Loucy (cell line): ENCODE measurements around the gene GGT5.

ENCODE experiments used
- H2AFZ ChIP-seq: fragments of 200-600 bp; sonication (generic); 2 replicates; pipeline ENCODE4 v1.6.0; 2016; ENCODE audit warnings: antibody characterized with exemption, mild to moderate bottlenecking, low read length, moderate library complexity
- H3F3A ChIP-seq: fragments of 200-600 bp; 2 replicates; pipeline ENCODE4 v1.6.0; 2016; ENCODE audit warnings: antibody characterized with exemption, low read depth, mild to moderate bottlenecking
- H3K27me3 ChIP-seq: fragments of 200-600 bp; sonication (generic); 2 replicates; pipeline ENCODE4 v1.6.1; 2014; ENCODE audit warnings: low read length, mild to moderate bottlenecking; ENCODE audit not compliant: insufficient read depth, poor library complexity, severe bottlenecking
- H3K36me3 ChIP-seq: fragments of 200-600 bp; sonication (generic); 2 replicates; pipeline ENCODE4 v1.6.1; 2016; ENCODE audit warnings: low read length; ENCODE audit not compliant: insufficient read depth
- H3K4me1 ChIP-seq: fragments of 200-600 bp; sonication (generic); 2 replicates; pipeline ENCODE4 v1.5.1; 2014; ENCODE audit warnings: low read length, mild to moderate bottlenecking; ENCODE audit not compliant: insufficient read depth, poor library complexity, severe bottlenecking
- H3K4me2 ChIP-seq: fragments of 200-600 bp; sonication (generic); 2 replicates; pipeline ENCODE4 v1.6.0; 2014; ENCODE audit warnings: antibody characterized with exemption, low read length, low read depth, mild to moderate bottlenecking; ENCODE audit not compliant: poor library complexity, severe bottlenecking
- H3K4me3 ChIP-seq: fragments of 200-600 bp; sonication (generic); 2 replicates; pipeline ENCODE4 v1.5.1; 2014; ENCODE audit warnings: low read length, mild to moderate bottlenecking, mixed read lengths; ENCODE audit not compliant: poor library complexity, severe bottlenecking
- H3K79me2 ChIP-seq: fragments of 200-600 bp; sonication (generic); 2 replicates; pipeline ENCODE4 v1.6.1; 2014; ENCODE audit warnings: low read length; ENCODE audit not compliant: insufficient read depth
- H3K9ac ChIP-seq: fragments of 200-600 bp; sonication (generic); 2 replicates; pipeline ENCODE4 v1.6.0; 2014; ENCODE audit warnings: mild to moderate bottlenecking, low read depth, low read length, moderate library complexity; ENCODE audit not compliant: poor library complexity, severe bottlenecking
- H3K9me2 ChIP-seq: fragments of 200-600 bp; sonication (generic); replicated peaks from 2 replicates; pipeline ENCODE4 v1.6.1; 2016; ENCODE audit warnings: low read depth, low read length, mixed read lengths
- H3K9me3 ChIP-seq: fragments of 200-600 bp; sonication (generic); 2 replicates; pipeline ENCODE4 v1.6.1; 2014; ENCODE audit warnings: mild to moderate bottlenecking, antibody characterized with exemption, low read length, low read depth; ENCODE audit not compliant: insufficient read depth
- H4K20me1 ChIP-seq: fragments of 200-600 bp; sonication (generic); 2 replicates; pipeline ENCODE4 v1.6.0; 2014; ENCODE audit warnings: antibody characterized with exemption, low read length, mild to moderate bottlenecking; ENCODE audit not compliant: insufficient read depth, poor library complexity, severe bottlenecking
- EZH2phosphoT487 ChIP-seq: fragments of 200-600 bp; IDR thresholded peaks from 2 replicates; pipeline ENCODE4 v1.6.1; 2018; ENCODE audit warnings: antibody characterized with exemption, mild to moderate bottlenecking, moderate library complexity, borderline replicate concordance
- TF ChIP-seq, protein P1 (sequence below): fragments of 200-600 bp; sonication (generic); conservative IDR thresholded peaks from 2 replicates; pipeline ENCODE4 v1.5.1; 2014; ENCODE audit warnings: mild to moderate bottlenecking, antibody characterized with exemption, low read length

The GGT5 gene

DNA sequence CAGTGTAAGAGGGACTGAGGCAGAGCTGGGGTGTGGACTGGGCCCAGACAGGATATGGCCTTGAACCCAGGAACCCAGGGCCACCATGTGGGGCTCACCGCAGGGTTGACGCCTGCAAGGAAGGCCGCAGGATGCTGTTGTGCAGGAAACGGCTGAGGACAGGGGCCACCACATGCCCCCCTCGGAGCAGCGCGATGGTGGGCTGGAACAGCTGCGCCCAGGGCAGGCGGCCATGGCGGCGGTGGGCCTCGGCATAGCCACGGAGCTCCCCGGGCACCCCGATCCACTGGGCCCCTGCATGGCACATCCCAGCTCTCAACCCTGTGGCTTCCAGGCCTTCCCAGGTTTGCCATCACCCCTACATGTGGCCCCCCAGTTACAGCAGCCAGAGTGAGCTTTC is 12.2 kb downstream of the GGT5 start:
- TF ChIP-seq EZH2phosphoT487: no peak
- TF ChIP-seq, protein P1, sequence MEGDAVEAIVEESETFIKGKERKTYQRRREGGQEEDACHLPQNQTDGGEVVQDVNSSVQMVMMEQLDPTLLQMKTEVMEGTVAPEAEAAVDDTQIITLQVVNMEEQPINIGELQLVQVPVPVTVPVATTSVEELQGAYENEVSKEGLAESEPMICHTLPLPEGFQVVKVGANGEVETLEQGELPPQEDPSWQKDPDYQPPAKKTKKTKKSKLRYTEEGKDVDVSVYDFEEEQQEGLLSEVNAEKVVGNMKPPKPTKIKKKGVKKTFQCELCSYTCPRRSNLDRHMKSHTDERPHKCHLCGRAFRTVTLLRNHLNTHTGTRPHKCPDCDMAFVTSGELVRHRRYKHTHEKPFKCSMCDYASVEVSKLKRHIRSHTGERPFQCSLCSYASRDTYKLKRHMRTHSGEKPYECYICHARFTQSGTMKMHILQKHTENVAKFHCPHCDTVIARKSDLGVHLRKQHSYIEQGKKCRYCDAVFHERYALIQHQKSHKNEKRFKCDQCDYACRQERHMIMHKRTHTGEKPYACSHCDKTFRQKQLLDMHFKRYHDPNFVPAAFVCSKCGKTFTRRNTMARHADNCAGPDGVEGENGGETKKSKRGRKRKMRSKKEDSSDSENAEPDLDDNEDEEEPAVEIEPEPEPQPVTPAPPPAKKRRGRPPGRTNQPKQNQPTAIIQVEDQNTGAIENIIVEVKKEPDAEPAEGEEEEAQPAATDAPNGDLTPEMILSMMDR: no peak
- no peak overlapping the region for H3K9ac ChIP-seq
- no peaks in the 10 kb centered on the region for H3K9me3 ChIP-seq
- no peaks in the 10 kb centered on the region for H3K9me2 ChIP-seq
- no peaks in the 10 kb centered on the region for H3K79me2 ChIP-seq
- H3K4me3 ChIP-seq: no peak overlapping the region
- H3K4me1 ChIP-seq: no peaks in the 10 kb centered on the region
- H3K36me3 ChIP-seq: no peaks in the 10 kb centered on the region
- H2AFZ ChIP-seq: no peak overlapping the region
- H3K4me2 ChIP-seq: no peak overlapping the region
- no peaks in the 10 kb centered on the region for H3K27me3 ChIP-seq
- H4K20me1 ChIP-seq: no peaks in the 10 kb centered on the region
- no peaks in the 10 kb centered on the region for H3F3A ChIP-seq

DNA sequence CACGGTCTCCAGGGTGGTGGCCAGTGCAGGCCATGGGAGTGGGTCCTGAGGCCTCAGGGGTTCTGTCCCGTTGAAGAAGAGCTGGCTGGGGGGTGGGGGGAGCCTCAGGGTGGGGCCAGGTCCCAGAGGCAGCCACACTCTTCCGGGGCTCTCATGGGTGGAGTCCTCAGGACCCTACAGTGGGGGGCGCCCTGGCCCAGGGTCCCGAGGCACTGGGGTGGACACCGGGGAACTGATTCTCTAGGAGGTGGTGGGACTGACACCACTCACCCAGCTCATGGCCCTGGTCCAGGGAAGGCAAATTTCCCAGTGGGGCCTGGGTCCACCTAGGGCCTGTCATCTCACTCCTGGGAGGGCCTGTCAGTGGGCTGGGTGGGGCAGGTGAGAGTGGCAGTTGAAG is 12.8 kb downstream of the GGT5 start:
- TF ChIP-seq, protein P1: no peak
- TF ChIP-seq EZH2phosphoT487: no peak
- no peaks in the 10 kb centered on the region for H4K20me1 ChIP-seq
- H3K36me3 ChIP-seq: no peaks in the 10 kb centered on the region
- no peak overlapping the region for H3K4me2 ChIP-seq
- H3K9me3 ChIP-seq: no peaks in the 10 kb centered on the region
- no peaks in the 10 kb centered on the region for H3F3A ChIP-seq
- H3K9me2 ChIP-seq: no peaks in the 10 kb centered on the region
- no peak overlapping the region for H3K4me3 ChIP-seq
- H3K27me3 ChIP-seq: no peaks in the 10 kb centered on the region
- H2AFZ ChIP-seq: no peak overlapping the region
- no peaks in the 10 kb centered on the region for H3K4me1 ChIP-seq
- no peaks in the 10 kb centered on the region for H3K79me2 ChIP-seq
- H3K9ac ChIP-seq: no peak overlapping the region

DNA sequence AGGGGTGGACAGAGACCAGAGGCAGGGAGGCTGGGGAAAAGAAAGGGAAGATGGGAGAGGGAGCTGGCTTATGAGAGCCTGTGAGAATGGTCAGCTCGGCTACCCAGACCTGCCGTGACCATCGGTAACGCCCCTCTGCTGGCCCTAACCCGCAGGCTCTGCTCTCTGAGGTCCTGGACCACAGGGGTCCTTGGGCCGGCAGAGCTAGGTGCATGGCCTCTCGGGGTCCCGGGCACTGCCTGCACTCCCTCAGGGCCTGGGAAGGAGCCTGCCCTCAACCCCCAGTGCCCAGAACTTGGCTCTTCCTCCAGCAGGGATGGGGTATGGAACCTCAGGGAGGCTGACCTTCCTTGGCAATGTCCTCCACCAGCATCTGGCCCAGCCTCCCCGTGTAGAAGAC is 13.2 kb downstream of the GGT5 start:
- TF ChIP-seq, protein P1: no peak
- TF ChIP-seq EZH2phosphoT487: no peak
- Histone ChIP-seq H3K9ac (no peak overlapping the region), H3K9me3 (no peaks in the 10 kb centered on the region)

More for the DNA sequence above, 13.2 kb downstream of the GGT5 start:
- H3K4me3 ChIP-seq: no peak overlapping the region
- no peaks in the 10 kb centered on the region for H3K4me1 ChIP-seq
- H3F3A ChIP-seq: no peaks in the 10 kb centered on the region
- no peaks in the 10 kb centered on the region for H3K27me3 ChIP-seq
- H3K9me2 ChIP-seq: no peaks in the 10 kb centered on the region
- no peaks in the 10 kb centered on the region for H3K36me3 ChIP-seq
- no peak overlapping the region for H2AFZ ChIP-seq
- no peaks in the 10 kb centered on the region for H3K79me2 ChIP-seq
- H4K20me1 ChIP-seq: no peaks in the 10 kb centered on the region
- H3K4me2 ChIP-seq: no peak overlapping the region
